OCI-LY1 (cell line): Measurements from ENCODE around the gene ENO4.

Source experiments
- H2AFZ ChIP-seq: fragments of 200-600 bp; sonication (generic), shearing (Covaris generic); 2 replicates; pipeline ENCODE4 v1.6.0; 2014; ENCODE audit warnings: antibody characterized with exemption, mild to moderate bottlenecking, low read length
- H3F3A ChIP-seq: fragments of 200-600 bp; sonication (generic), shearing (Covaris generic); 2 replicates; pipeline ENCODE4 v1.6.0; 2014; ENCODE audit warnings: mild to moderate bottlenecking, antibody characterized with exemption, low read length, moderate library complexity; ENCODE audit not compliant: insufficient read depth
- H3K27ac ChIP-seq: fragments of 200-600 bp; sonication (generic); 2 replicates; pipeline ENCODE4 v1.5.1; 2014; ENCODE audit warnings: low read length, mixed run types, mild to moderate bottlenecking, low read depth; ENCODE audit not compliant: poor library complexity, severe bottlenecking
- H3K27me3 ChIP-seq: fragments of 200-600 bp; sonication (generic); 2 replicates; pipeline ENCODE4 v1.6.0; 2014; ENCODE audit warnings: antibody characterized with exemption, mild to moderate bottlenecking, low read length, moderate library complexity; ENCODE audit not compliant: insufficient read depth
- H3K36me3 ChIP-seq: fragments of 200-600 bp; sonication (generic); 2 replicates; pipeline ENCODE4 v1.6.1; 2014; ENCODE audit warnings: mild to moderate bottlenecking, antibody characterized with exemption, low read length, moderate library complexity, mixed read lengths; ENCODE audit not compliant: insufficient read depth
- H3K4me1 ChIP-seq: fragments of 200-600 bp; sonication (generic); 2 replicates; pipeline ENCODE4 v1.5.1; 2014; ENCODE audit warnings: mild to moderate bottlenecking, low read length, moderate library complexity; ENCODE audit not compliant: insufficient read depth, severe bottlenecking
- H3K4me2 ChIP-seq: fragments of 200-600 bp; sonication (generic), shearing (Covaris generic); 2 replicates; pipeline ENCODE4 v1.6.1; 2014; ENCODE audit warnings: low read length
- H3K4me3 ChIP-seq: fragments of 200-600 bp; sonication (generic); 2 replicates; pipeline ENCODE4 v1.5.1; 2014; ENCODE audit warnings: low read length, low read depth, mild to moderate bottlenecking, mixed read lengths; ENCODE audit not compliant: poor library complexity, severe bottlenecking
- H3K79me2 ChIP-seq: fragments of 200-600 bp; shearing (Covaris generic); 2 replicates; pipeline ENCODE4 v1.6.1; 2016; ENCODE audit warnings: mixed run types, low read length, mixed read lengths; ENCODE audit not compliant: insufficient read depth
- H3K9ac ChIP-seq: fragments of 200-600 bp; sonication (generic), shearing (Covaris generic); 2 replicates; pipeline ENCODE4 v1.6.1; 2014; ENCODE audit warnings: mild to moderate bottlenecking, low read length, mixed read lengths
- H3K9me2 ChIP-seq: fragments of 200-600 bp; sonication (generic), shearing (Covaris generic); 2 replicates; pipeline ENCODE4 v1.6.1; 2014; ENCODE audit warnings: low read depth, mild to moderate bottlenecking, low read length, mixed read lengths
- H3K9me3 ChIP-seq: fragments of 200-600 bp; shearing (Covaris generic); 2 replicates; pipeline ENCODE4 v1.6.1; 2014; ENCODE audit warnings: low read length, mixed read lengths
- H4K20me1 ChIP-seq: fragments of 200-600 bp; sonication (generic), shearing (Covaris generic); 2 replicates; pipeline ENCODE4 v1.6.0; 2016; ENCODE audit warnings: mild to moderate bottlenecking, low read length; ENCODE audit not compliant: insufficient read depth
- EZH2 ChIP-seq: fragments of 200-600 bp; sonication (generic), shearing (Covaris generic); IDR thresholded peaks from 2 replicates; pipeline ENCODE4 v1.8.0; 2017; ENCODE audit warnings: borderline replicate concordance, mixed run types, mild to moderate bottlenecking, antibody characterized with exemption, low read length, moderate library complexity, mixed read lengths
- TF ChIP-seq, protein P1 (sequence below): fragments of 200-600 bp; sonication (generic), shearing (Covaris generic); IDR thresholded peaks from 2 replicates; pipeline ENCODE4 v1.5.1; 2017; ENCODE audit warnings: mild to moderate bottlenecking, antibody characterized with exemption, low read length, moderate library complexity, mixed read lengths

The ENO4 gene

DNA sequence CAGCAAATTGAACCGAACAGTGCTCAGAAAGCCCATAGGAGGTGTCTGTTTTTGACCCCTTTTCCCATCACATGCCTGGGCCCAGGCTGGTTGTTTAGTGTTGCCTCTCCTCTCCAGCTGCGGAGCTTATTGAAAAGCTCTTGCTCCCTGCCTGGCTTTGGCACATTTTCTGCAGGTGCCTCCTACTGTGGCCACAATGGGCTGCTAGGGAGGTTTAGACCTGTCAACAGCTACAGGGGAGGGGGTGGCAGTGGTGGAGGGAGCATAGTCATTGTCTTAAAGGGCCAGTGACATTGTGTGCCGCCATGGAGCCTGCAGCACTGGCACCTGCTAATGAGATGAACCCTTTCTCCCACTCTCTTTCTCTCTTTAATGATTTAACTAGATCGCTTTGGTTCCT, 13.2 kb upstream of the ENO4 start:
- Histone ChIP-seq H3K4me1 (peaks cover 77% of the 10 kb centered on the region), H3K9me3 (no peaks in the 10 kb centered on the region), H3K4me2 (peak overlapping the region; percentile 40), H2AFZ (no peak overlapping the region), H3K36me3 (peaks cover 39% of the 10 kb centered on the region), H3K27me3 (no peaks in the 10 kb centered on the region), H3K9me2 (no peaks in the 10 kb centered on the region), H3K9ac (peak overlapping the region; percentile 75), H3K79me2 (peaks cover 18% of the 10 kb centered on the region), H3K4me3 (peak overlapping the region; percentile 30), H4K20me1 (no peaks in the 10 kb centered on the region), H3K27ac (peak overlapping the region; percentile 98), H3F3A (no peaks in the 10 kb centered on the region)
- TF ChIP-seq EZH2 = no peak
- TF ChIP-seq, protein P1, sequence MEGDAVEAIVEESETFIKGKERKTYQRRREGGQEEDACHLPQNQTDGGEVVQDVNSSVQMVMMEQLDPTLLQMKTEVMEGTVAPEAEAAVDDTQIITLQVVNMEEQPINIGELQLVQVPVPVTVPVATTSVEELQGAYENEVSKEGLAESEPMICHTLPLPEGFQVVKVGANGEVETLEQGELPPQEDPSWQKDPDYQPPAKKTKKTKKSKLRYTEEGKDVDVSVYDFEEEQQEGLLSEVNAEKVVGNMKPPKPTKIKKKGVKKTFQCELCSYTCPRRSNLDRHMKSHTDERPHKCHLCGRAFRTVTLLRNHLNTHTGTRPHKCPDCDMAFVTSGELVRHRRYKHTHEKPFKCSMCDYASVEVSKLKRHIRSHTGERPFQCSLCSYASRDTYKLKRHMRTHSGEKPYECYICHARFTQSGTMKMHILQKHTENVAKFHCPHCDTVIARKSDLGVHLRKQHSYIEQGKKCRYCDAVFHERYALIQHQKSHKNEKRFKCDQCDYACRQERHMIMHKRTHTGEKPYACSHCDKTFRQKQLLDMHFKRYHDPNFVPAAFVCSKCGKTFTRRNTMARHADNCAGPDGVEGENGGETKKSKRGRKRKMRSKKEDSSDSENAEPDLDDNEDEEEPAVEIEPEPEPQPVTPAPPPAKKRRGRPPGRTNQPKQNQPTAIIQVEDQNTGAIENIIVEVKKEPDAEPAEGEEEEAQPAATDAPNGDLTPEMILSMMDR = no peak

DNA sequence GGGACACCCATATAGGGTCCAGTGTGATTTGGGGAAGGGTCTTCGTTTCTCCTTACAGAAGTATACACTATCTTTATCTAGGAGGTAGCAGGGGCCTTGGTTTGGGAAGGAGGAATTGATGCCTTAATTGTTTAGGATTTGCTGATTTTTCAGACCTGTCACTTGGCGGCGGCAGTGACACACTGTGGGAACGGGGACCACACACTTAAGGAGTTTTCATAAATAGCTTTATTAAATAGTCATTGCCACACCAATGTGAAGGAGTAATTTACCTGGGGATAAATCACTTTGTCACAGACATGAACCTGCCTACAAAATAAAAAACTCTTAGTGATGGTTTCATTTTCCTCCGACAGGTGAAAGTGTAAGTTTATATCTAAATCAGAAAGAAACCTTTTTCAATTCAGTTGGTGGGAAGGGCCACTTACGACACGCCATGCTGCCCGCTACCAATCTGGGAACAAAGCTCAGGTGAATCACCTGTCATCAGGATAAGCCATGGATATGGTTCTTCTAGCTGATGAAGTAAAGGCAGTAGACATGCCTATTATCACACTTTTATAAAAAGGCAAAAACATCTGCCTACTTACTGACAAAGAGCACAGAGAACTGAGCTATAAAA, 12.3 kb upstream of the ENO4 start:
- Histone ChIP-seq H2AFZ (no peak overlapping the region), H3K79me2 (peaks cover 26% of the 10 kb centered on the region), H3K9ac (peak overlapping the region; percentile 75), H3K9me2 (no peaks in the 10 kb centered on the region), H3K4me1 (peaks cover 87% of the 10 kb centered on the region), H3K4me3 (peak overlapping the region; percentile 30), H3K4me2 (peak overlapping the region; percentile 40), H3F3A (no peaks in the 10 kb centered on the region), H3K9me3 (no peaks in the 10 kb centered on the region), H3K27ac (peak overlapping the region; percentile 98), H3K36me3 (peaks cover 30% of the 10 kb centered on the region), H3K27me3 (no peaks in the 10 kb centered on the region), H4K20me1 (no peaks in the 10 kb centered on the region)
- TF ChIP-seq EZH2 = no peak
- TF ChIP-seq, protein P1 = peak; percentile 72

DNA sequence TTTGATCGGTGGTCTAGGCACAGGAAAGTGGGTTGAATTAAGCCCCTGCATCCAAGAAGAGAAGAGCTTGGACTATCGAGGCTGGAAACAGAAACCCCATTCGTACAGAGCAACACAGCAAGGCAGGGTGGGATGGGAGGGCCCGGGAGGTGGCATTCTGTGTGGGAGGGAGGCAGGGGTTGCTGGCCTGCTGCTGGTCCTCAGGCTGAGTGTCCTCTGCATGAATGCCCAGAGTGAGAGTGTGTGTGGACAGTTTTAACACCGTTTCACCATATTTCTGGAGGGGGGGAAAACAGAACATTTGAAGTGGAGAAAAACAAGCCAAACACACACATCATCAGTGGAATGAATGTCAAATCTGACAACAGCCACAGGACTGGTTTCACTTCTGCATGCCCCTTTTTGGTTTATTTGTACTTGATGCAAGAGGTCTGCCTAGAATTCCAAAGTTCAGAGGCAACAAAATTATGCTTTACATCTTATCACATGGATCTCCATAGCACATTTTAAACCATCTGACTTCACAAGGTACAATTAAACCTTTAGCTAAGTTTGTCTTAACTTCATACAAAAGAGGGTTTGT, 11.1 kb upstream of the ENO4 start:
- Histone ChIP-seq H3K9ac (peak overlapping the region; percentile 75), H3K36me3 (peaks cover 18% of the 10 kb centered on the region), H2AFZ (no peak overlapping the region), H3K4me2 (peak overlapping the region; percentile 94), H3K4me1 (peaks cover 99% of the 10 kb centered on the region), H4K20me1 (no peaks in the 10 kb centered on the region), H3F3A (no peaks in the 10 kb centered on the region), H3K27me3 (no peaks in the 10 kb centered on the region), H3K9me2 (no peaks in the 10 kb centered on the region), H3K4me3 (peak overlapping the region; percentile 57), H3K79me2 (peaks cover 29% of the 10 kb centered on the region), H3K9me3 (no peaks in the 10 kb centered on the region), H3K27ac (peak overlapping the region; percentile 98)
- TF ChIP-seq, protein P1 = no peak
- TF ChIP-seq EZH2 = no peak
